GM20000 (cell line): ENCODE data around the gene COL13A1.

ENCODE experiments used
- DNase-seq: peaks from one replicate; pipeline ENCODE4 v3.0.0; 2012; ENCODE audit warnings: low spot score
- TF ChIP-seq, protein P1 (sequence below): IDR thresholded peaks from 2 replicates; pipeline ENCODE4 v1.5.1; 2012; ENCODE audit warnings: mild to moderate bottlenecking, control low read depth; ENCODE audit errors: extremely low read depth, missing control alignments

COL13A1 gene

DNA sequence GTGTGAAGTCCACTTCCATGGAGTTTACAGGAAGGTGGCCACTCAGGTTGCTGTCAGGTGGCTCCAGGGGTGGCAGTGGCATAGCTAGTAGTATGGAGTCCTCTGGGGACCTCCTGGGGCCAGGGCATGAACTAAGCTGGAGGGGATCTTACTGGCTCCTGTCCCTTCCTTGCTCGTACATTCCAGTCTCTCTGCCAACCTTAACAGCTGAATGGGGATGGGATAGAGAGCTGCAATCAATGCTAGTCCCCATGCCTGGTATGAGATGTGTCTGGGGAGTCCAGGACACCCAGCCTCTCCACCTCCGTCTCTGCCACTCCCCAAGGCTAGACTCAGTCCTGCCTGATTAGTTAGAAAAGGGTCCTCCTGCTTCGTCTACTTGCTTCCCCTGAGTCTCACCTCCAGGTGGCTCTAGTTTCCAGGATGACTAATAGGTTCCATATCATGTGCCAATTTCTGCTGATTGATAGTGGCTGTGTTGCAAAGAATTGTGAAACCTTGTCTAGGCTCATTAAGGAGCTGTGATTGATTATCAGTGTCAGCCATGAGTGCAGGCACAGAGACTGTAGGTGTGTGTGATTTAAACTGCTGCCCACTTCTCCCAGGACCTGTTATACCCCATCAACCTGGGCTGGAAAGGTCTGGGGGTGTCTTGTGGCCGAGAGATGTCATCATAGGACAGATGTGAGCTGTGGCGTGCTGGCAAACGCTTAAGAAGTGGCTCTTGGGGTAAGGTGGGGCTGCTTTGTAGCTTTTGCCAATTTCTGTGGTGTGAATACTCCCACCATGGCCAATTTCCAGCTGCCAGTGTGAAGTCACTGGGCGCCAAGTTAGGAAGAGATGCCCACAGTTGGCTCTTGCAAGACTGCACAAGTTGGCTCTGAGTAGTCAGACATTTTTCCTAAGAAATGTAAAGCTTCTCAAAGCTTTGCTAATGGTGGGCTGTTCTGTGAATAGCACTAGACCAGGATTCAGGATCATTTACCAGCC, 59.8 kb downstream of the COL13A1 start:
- DNase-seq, result no peak
- TF ChIP-seq, protein P1, sequence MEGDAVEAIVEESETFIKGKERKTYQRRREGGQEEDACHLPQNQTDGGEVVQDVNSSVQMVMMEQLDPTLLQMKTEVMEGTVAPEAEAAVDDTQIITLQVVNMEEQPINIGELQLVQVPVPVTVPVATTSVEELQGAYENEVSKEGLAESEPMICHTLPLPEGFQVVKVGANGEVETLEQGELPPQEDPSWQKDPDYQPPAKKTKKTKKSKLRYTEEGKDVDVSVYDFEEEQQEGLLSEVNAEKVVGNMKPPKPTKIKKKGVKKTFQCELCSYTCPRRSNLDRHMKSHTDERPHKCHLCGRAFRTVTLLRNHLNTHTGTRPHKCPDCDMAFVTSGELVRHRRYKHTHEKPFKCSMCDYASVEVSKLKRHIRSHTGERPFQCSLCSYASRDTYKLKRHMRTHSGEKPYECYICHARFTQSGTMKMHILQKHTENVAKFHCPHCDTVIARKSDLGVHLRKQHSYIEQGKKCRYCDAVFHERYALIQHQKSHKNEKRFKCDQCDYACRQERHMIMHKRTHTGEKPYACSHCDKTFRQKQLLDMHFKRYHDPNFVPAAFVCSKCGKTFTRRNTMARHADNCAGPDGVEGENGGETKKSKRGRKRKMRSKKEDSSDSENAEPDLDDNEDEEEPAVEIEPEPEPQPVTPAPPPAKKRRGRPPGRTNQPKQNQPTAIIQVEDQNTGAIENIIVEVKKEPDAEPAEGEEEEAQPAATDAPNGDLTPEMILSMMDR, result no peak

DNA sequence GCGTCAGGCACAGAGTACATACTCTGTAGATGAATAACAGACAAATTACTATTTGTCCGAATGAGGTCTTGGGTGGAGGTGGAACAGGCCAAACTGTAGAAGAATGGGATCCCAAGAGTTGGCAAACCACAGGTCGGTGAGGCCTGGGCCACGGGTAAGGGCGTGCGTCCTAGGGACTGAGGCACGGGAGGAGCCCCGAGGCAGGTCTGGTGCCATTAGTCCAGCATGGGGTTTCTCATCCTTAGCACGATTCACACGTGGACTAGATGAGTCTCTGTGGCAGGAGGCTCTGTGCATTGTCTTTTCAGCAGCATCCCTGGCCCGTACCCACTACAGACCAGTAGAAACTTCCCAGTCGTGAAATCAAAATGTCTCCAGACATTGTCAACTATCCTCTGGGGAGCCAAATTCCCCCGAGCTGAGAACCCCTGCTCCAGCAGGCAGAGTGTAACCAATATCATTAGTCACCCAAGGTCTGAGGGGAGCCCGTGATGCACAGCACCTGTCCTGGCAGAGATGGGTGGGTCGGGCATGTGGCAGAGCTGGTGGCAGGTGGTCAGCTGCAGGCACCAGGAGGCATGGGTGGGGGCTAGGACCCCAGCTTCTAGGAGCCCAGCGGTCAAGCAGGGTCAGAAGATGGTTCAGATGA, 61.3 kb downstream of the COL13A1 start:
- TF ChIP-seq, protein P1, result no peak
- DNase-seq, result no peak

DNA sequence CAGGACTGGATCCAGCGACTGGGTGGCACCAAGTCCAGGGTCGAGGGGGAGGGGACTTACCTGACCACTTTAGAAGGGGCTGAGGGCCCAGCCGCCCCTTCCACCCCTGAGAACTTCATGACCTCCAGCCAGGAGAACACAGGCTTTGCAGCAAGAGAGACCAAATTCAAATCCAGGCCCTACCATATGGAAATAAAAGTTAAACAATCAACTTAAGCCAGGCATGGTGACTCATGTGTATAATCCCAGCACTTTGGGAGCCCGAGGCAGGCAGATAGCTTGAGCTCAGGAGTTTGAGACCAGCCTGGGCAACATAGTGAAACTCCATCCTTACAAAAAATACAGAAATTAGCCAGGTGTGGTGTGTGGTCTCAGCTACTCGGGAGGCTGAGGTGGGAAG, 61.9 kb downstream of the COL13A1 start:
- TF ChIP-seq, protein P1, result no peak
- no peak for DNase-seq

DNA sequence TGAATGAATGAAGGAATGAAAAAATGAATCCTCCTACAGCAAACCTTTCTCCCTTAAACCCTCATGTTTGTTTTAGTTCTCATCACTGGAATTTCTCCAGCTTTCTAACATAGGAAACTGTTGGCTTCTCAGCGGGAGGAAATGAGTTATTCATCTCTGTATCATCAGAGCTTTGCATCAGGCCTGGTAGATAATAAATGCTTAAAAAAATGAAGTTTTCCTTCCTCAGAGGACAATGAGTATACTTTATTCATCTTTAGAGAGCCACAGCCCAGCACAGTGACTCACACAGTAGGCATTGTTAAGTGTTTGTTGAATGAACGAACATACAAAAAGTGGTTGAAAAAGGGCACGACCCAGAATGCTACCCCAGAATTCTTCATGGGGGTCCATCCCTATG, 62.6 kb downstream of the COL13A1 start:
- no peak for DNase-seq
- TF ChIP-seq, protein P1, result no peak

DNA sequence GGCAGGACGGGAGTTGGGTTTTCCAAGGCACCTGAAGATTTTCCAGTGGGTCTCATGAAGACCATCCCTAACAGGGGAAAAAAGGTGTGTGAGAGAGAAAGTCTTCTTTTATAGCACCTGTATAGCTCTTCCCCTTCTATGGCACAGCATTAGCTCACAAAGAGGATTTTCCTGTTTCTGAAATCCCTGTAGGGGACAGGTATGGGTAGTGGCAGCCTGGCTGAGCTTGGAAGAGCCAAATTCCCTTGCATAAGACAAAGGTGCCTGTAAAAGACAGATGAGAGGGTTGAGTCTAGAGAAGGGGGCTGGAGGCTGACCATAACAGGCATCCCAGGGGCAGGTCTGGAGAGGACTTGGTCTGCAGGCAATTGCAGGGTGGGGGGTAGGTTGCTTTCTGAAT, 63.7 kb downstream of the COL13A1 start:
- TF ChIP-seq, protein P1, result no peak
- no peak for DNase-seq

DNA sequence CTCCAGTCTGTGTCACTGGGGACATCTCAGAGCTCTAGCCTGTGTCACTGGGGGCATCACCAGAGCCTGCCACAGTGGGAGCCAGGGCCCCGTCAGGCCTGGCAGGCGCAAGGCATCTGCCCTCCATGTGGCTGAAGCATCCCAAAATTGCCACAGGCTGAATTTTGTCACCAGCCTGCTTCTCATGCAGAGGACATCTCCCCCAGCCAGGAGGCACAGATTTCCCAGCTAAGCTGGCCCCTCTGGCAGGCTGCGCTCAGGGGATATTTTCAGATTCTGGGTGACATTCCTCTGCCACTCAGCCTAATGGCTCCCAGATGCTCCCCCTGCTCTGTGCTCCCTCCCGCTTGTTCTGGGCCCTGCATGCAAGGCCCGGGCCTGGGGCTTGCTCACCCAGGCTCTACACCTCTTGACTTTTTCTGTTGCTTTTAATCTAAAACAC, 64.6 kb downstream of the COL13A1 start:
- DNase-seq, result no peak

More for the DNA sequence above, 64.6 kb downstream of the COL13A1 start:
- TF ChIP-seq, protein P1, result no peak
